Mesodermal cell (in vitro differentiated cells): Measurements from ENCODE around the gene OR52K1.
"Not testable (repeated sequence)": the region's sequence is repeated elsewhere in the genome, so short reads cannot be mapped to it uniquely, and the experiment has no call there.

Source experiments
- H3K27ac ChIP-seq: 2 replicates; pipeline ENCODE4 v1.7.0; 2013; ENCODE audit warnings: mild to moderate bottlenecking, low read depth, low read length, moderate library complexity; ENCODE audit not compliant: severe bottlenecking
- H3K36me3 ChIP-seq: 2 replicates; pipeline ENCODE4 v1.7.1; 2013; ENCODE audit warnings: mild to moderate bottlenecking, low read length, moderate library complexity; ENCODE audit not compliant: control insufficient read depth, insufficient read depth
- H3K4me1 ChIP-seq: one replicate; pipeline ENCODE4 v1.7.1; 2013; ENCODE audit warnings: mild to moderate bottlenecking, low read length; ENCODE audit not compliant: insufficient read depth, control insufficient read depth, poor library complexity, severe bottlenecking
- H3K4me3 ChIP-seq: 2 replicates; pipeline ENCODE4 v1.7.0; 2013; ENCODE audit warnings: low read length, control low read depth, mild to moderate bottlenecking; ENCODE audit not compliant: insufficient read depth, poor library complexity, severe bottlenecking; ENCODE audit errors: extremely low read depth
- H3K9me3 ChIP-seq: 2 replicates; pipeline ENCODE4 v1.7.1; 2013; ENCODE audit warnings: mild to moderate bottlenecking, low read length, moderate library complexity; ENCODE audit not compliant: control insufficient read depth
- WGBS, 2 experiments: methylation state at CpG; one replicate each; pipeline ENCODE4 v1.1.5; 2013; ENCODE audit warnings: missing lambda C conversion rate in 2 of 2; ENCODE audit not compliant: insufficient coverage in 2 of 2; 5-methylcytosine and 5-hydroxymethylcytosine counted together

Gene OR52K1

DNA sequence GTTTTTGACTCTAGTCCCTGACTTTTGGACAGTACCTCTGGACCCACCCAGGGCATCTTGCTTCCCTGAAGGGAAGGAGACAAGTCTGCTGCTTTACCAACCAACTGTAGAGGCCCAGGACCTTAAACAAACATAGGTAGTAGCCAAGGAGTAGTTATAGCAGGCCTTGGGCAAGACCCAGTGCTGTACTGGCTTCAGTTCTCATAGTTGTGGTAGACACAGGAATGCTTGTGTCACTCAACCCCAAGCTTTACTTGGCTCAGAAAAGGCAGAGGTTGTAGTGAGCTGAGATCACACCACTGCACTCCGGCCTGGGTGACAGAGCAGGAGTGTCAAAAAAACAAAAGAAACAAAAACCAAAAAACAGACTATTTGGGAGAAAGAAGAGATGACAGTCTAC lies 41.2 kb downstream of the OR52K1 start:
- no peaks in the 10 kb centered on the region for H3K4me1 ChIP-seq
- H3K36me3 ChIP-seq, result no peaks in the 10 kb centered on the region
- WGBS, 2 experiments, result no CpG with 5 or more reads among the region's 1 CpG
- H3K27ac ChIP-seq, result no peak overlapping the region
- H3K9me3 ChIP-seq, result no peaks in the 10 kb centered on the region
- no peak overlapping the region for H3K4me3 ChIP-seq

DNA sequence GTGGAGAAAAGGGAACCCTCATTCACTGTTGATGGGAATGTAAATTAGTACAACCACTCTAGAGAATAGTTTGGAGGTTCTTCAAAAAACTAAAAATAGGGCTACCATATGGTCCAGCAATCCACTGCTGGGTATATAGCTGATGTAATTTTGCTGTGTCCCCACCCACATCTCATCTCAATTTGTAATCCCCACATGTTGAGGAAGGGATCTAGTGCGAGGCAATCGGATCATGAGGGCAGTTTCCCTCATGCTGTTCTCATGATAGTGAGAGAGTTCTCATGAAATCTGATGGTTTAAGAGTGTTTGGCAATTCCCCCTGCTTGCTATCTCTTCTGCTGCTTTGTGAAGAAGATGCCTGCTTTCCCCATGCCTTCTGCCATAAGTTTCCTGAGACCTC lies 45.5 kb downstream of the OR52K1 start:
- no peaks in the 10 kb centered on the region for H3K36me3 ChIP-seq
- WGBS, 2 experiments, result 100% methylated on average over 1 of the region's 2 CpGs; no CpG with 5 or more reads in 1 of the 2 experiments
- no peaks in the 10 kb centered on the region for H3K9me3 ChIP-seq
- no peak overlapping the region for H3K4me3 ChIP-seq
- H3K27ac ChIP-seq, result no peak overlapping the region
- H3K4me1 ChIP-seq, result no peaks in the 10 kb centered on the region

DNA sequence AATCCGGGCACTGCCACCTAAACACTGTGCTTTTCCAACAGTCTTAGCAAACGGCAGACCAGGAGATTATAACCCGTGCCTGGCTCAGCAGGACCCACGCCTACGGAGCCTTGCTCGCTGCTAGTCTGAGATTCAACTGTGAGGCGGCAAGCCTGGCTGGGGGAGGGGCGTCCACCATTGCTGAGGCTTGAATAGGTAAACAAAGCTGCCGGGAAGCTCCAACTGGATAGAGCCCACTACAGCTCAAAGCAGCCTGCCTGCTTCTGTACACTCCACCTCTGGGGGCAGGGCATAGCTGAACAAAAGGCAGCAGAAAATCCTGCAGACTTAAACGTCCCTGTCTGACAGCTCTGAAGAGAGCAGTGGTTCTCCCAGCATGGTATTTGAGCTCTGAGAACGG lies 49.2 kb downstream of the OR52K1 start:
- H3K4me1 ChIP-seq, H3K27ac ChIP-seq, H3K9me3 ChIP-seq, H3K36me3 ChIP-seq, H3K4me3 ChIP-seq: not testable (repeated sequence)
- WGBS, 2 experiments, result 64 to 74% methylated on average over 8 to 11 of the region's 11 CpGs

DNA sequence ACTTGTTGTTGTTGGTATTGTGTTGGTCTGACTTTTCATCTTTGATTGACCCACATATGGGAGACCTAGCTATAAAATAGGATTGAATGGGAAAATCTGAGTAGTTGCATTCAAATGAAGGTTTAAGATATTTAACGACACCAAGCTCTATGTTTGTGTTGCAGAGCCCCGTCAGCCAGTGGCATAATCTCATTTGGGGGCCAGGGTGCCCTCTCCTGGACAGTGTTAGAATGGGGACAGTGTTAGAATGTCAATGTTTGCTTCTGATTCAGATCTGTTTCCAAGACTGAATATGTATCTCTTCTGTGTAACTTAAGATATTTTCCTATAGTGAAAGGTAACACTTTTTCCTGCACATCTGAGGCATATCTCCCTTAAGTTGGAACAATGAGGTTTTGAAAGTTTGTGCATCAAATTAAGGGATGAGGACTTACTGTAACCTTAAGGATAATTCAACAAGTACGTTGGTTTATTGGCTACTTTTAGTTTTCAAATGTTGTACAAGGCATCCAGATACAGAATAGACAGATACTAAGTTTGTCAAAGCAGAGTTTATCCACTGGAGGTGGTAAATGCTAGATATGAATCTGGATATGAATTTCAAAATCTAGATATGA lies 57.3 kb downstream of the OR52K1 start:
- no peaks in the 10 kb centered on the region for H3K4me1 ChIP-seq
- H3K36me3 ChIP-seq, result no peaks in the 10 kb centered on the region
- no peak overlapping the region for H3K4me3 ChIP-seq
- 31 to 67% methylated on average over 2 to 3 of the region's 3 CpGs for WGBS, 2 experiments
- no peak overlapping the region for H3K27ac ChIP-seq
- no peaks in the 10 kb centered on the region for H3K9me3 ChIP-seq

DNA sequence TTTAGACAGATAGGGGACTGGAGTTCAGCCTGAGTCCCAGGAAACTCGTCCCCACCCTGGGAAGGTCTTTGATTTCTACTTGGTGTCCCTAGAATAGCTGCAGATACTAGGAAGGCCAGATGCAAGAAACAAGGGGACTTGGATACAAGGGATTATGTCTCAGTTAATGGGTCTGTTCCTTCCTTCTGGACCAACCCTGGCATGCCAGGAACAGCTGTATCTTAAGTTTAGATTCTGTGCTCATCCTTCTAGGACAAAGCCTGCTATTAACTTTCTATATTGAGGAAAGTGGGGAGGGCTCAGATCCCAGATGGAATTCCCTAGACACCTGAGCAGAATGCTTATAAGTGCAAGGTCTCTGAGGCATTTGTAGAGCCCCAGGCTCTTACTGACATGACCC lies 58.6 kb downstream of the OR52K1 start:
- no peaks in the 10 kb centered on the region for H3K9me3 ChIP-seq
- no peak overlapping the region for H3K4me3 ChIP-seq
- H3K27ac ChIP-seq, result no peak overlapping the region
- no peaks in the 10 kb centered on the region for H3K36me3 ChIP-seq
- WGBS, 2 experiments, result 20% methylated on average over 1 of the region's 1 CpG; no CpG with 5 or more reads in 1 of the 2 experiments
- H3K4me1 ChIP-seq, result no peaks in the 10 kb centered on the region
